ENCODE data around the gene PKN2. TPM values are rescaled to one million over a fixed set of nuclear protein-coding genes. Genes with fewer than 3 reads are reported as not detected.

Gene PKN2
- total and polyA plus RNA-seq, 2 experiments from 2014 or later, result 22.5 to 27.6 TPM

GRCh38 chr1:88753506-88753905 lies 69.4 kb downstream of the PKN2 start:
- DNase-seq (ENCODE audit: low read depth in 1 of 2, low spot score in 1 of 2), result no peak
- Histone ChIP-seq H3K9me3 (ENCODE audit: low read depth) (no peaks in the 10 kb centered on the region), H3K36me3 (no peaks in the 10 kb centered on the region), H3K4me3 (no peak overlapping the region), H3K27ac (no peak overlapping the region), H3K4me1 (ENCODE audit: low read depth) (no peaks in the 10 kb centered on the region), H3K27me3 (no peaks in the 10 kb centered on the region)
- TF ChIP-seq, protein P1, sequence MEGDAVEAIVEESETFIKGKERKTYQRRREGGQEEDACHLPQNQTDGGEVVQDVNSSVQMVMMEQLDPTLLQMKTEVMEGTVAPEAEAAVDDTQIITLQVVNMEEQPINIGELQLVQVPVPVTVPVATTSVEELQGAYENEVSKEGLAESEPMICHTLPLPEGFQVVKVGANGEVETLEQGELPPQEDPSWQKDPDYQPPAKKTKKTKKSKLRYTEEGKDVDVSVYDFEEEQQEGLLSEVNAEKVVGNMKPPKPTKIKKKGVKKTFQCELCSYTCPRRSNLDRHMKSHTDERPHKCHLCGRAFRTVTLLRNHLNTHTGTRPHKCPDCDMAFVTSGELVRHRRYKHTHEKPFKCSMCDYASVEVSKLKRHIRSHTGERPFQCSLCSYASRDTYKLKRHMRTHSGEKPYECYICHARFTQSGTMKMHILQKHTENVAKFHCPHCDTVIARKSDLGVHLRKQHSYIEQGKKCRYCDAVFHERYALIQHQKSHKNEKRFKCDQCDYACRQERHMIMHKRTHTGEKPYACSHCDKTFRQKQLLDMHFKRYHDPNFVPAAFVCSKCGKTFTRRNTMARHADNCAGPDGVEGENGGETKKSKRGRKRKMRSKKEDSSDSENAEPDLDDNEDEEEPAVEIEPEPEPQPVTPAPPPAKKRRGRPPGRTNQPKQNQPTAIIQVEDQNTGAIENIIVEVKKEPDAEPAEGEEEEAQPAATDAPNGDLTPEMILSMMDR (IDR thresholded peaks at IDR 0.05; ENCODE audit: low read depth, low read length), result no peak

DNA sequence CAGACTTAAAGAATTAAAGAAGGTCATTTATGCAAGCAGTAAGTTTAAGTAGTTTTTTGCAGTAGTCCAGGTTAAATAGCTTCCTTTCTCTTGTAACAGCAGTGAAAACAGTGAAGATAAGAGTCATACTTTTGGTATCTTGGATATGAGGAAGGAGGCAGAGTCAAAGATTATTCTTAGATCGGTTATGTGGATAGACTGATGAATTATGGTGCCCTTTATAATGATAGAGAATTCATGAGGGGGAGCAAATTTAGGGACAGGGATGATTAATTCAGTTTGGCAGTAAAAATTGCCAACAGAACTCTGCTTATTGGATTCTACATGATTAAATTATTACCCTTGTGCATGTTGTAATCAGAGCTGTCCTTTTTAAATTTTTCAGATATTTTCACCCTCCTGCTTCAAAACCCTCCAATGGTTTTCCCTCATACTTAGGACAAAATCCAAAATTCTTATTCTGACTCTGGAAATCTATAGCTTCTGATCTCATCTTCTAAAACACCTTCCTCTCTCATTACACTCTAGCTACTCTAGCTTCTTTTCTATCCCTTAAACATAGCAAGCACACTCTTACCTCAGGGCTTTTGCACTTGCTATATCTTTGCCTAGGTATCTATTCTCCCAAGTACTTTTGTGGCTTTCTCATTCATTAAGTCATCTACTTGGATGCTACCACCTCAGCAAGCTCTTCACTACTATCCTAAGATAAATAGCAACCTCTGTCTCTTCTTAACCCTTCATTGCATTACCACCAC lies 79.8 kb downstream of the PKN2 start:
- Histone ChIP-seq H3K9me3 (ENCODE audit: low read depth) (no peaks in the 10 kb centered on the region), H3K27me3 (no peaks in the 10 kb centered on the region), H3K27ac (no peak overlapping the region), H3K4me1 (ENCODE audit: low read depth) (no peaks in the 10 kb centered on the region), H3K36me3 (peaks cover 11% of the 10 kb centered on the region), H3K4me3 (no peak overlapping the region)
- DNase-seq (ENCODE audit: low read depth in 1 of 2, low spot score in 1 of 2), result peak in 1 of 2 donors; percentile 13
- TF ChIP-seq, protein P1 (IDR thresholded peaks at IDR 0.05; ENCODE audit: low read depth, low read length), result no peak

- H3K27ac ChIP-seq, result peak overlapping the region; percentile 5
- DNase-seq (ENCODE audit: low read depth in 1 of 2, low spot score in 1 of 2), result no peak
Measured at GRCh38 chr1:88768187-88768586, 84.1 kb downstream of the PKN2 start.

GRCh38 chr1:88768816-88769215 lies 84.7 kb downstream of the PKN2 start:
- H3K27me3 ChIP-seq, result no peaks in the 10 kb centered on the region
- H3K9me3 ChIP-seq (ENCODE audit: low read depth), result no peaks in the 10 kb centered on the region
- no peaks in the 10 kb centered on the region for H3K4me1 ChIP-seq (ENCODE audit: low read depth)
- H3K4me3 ChIP-seq, result no peak overlapping the region
- TF ChIP-seq, protein P1 (IDR thresholded peaks at IDR 0.05; ENCODE audit: low read depth, low read length), result no peak
- peak overlapping the region; percentile 5 for H3K27ac ChIP-seq
- no peak for DNase-seq (ENCODE audit: low read depth in 1 of 2, low spot score in 1 of 2)
- peaks cover 19% of the 10 kb centered on the region for H3K36me3 ChIP-seq

More at GRCh38 chr1:88768187-88768586, 84.1 kb downstream of the PKN2 start:
- TF ChIP-seq, protein P1 (IDR thresholded peaks at IDR 0.05; ENCODE audit: low read depth, low read length), result no peak
- H3K9me3 ChIP-seq (ENCODE audit: low read depth), result no peaks in the 10 kb centered on the region
- no peak overlapping the region for H3K4me3 ChIP-seq
- no peaks in the 10 kb centered on the region for H3K4me1 ChIP-seq (ENCODE audit: low read depth)
- no peaks in the 10 kb centered on the region for H3K27me3 ChIP-seq
- peaks cover 17% of the 10 kb centered on the region for H3K36me3 ChIP-seq

DNA sequence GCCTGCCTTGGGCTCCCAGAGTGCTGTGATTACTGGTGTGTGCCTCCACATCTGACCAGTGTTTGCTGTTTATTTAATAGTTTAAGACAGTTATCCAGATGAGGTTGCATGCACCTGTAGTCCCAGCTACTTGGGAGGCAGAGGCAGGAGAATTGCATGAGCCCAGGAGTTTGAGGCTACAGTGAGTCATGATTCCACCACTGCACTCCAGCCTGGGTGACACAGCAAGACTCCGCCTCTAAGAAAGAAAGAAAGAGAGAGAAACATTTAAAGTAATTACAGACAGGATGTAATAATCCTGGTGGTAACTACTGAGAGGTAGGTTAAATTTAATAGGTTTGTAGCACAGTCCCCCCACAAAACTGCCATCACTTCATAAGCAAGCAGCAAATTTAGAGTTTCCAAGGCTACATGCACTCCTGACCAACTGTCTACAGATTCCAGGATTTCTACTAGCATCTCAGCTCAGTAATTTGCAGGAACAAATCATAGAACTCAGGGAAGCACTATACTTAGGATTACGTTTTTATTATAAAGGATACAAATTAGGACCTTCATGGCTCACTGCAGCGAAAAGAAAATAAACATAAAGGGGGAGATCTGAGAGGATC lies 89.6 kb downstream of the PKN2 start:
- DNase-seq (ENCODE audit: low read depth in 1 of 2, low spot score in 1 of 2), result peak in 1 of 2 donors; percentile 25
- Histone ChIP-seq H3K27ac (no peak overlapping the region), H3K9me3 (ENCODE audit: low read depth) (no peaks in the 10 kb centered on the region), H3K4me1 (ENCODE audit: low read depth) (no peaks in the 10 kb centered on the region), H3K36me3 (peaks cover 25% of the 10 kb centered on the region), H3K27me3 (no peaks in the 10 kb centered on the region), H3K4me3 (no peak overlapping the region)
- TF ChIP-seq, protein P1 (IDR thresholded peaks at IDR 0.05; ENCODE audit: low read depth, low read length), result no peak

Data from cardiac muscle cell (in vitro differentiated cells and primary cell).